Naive thymus-derived CD8-positive, alpha-beta T cell (primary cell): ENCODE measurements around the gene TRIM7. TPM values are rescaled to one million over a fixed set of nuclear protein-coding genes. Genes with fewer than 3 reads are reported as not detected.
"Not testable (repeated sequence)": the region's sequence is repeated elsewhere in the genome, so short reads cannot be mapped to it uniquely, and the experiment has no call there.

Source experiments
- ATAC-seq, 2 donors: fragments of 150-1000 bp; cut with Tn5 transposase in 1 of 2; sonication (Bioruptor Pico), chemical (Tn5 transposase) in 1 of 2; 1 replicate in 1 of 2; 2 replicates in 1 of 2; pipeline ENCODE4 v1.10.0; 2021; ENCODE audit warnings: mild to moderate bottlenecking in 2 of 2, moderate library complexity in 2 of 2
- POLR2A ChIA-PET: fragments of 350-600 bp; sonication (Branson Sonifier 250); formaldehyde crosslinking; loops from one replicate; lab custom pipeline; 2021; ENCODE audit warnings: antibody characterized with exemption; lab: Charles Lee
- DNase-seq, 10 donors: peaks; one replicate each; pipeline versions ENCODE4 v3.0.0 to v3.0.0-alpha.2; 2020 to 2022
- H3K27ac Mint-ChIP-seq, 10 donors: one replicate each; pipeline ENCODE4 v1.8.0; 2020 to 2022; ENCODE audit warnings: mild to moderate bottlenecking in 10 of 10, mixed read lengths in 10 of 10, moderate library complexity in 4 of 10, inconsistent platforms in 1 of 10
- H3K27me3 Mint-ChIP-seq, 5 donors: one replicate each; pipeline ENCODE4 v1.8.0; 2021 to 2022; ENCODE audit warnings: mixed read lengths in 5 of 5
- H3K36me3 Mint-ChIP-seq, 3 donors: one replicate each; pipeline ENCODE4 v1.8.0; 2020 to 2022; ENCODE audit warnings: mixed read lengths in 3 of 3, mild to moderate bottlenecking in 2 of 3, inconsistent platforms in 1 of 3
- H3K4me1 Mint-ChIP-seq, 4 donors: one replicate each; pipeline ENCODE4 v1.8.0; 2021 to 2022; ENCODE audit warnings: mixed read lengths in 4 of 4
- H3K4me3 Mint-ChIP-seq, 10 donors: one replicate each; pipeline ENCODE4 v1.8.0; 2020 to 2022; ENCODE audit warnings: mild to moderate bottlenecking in 10 of 10, mixed read lengths in 10 of 10, moderate library complexity in 6 of 10, inconsistent platforms in 1 of 10
- H3K9me3 Mint-ChIP-seq, 9 donors: one replicate each; pipeline ENCODE4 v1.8.0; 2020 to 2022; ENCODE audit warnings: mixed read lengths in 9 of 9, mild to moderate bottlenecking in 3 of 9, inconsistent platforms in 1 of 9, moderate library complexity in 1 of 9
- polyA plus RNA-seq, 3 donors: library from polyadenylated mRNA; unstranded; fragments of 300-500 nt; fragmentation: Illumina TruSeq; gene quantifications; one replicate each; pipeline ENCODE4 v1.2.3, GENCODE V29; 2021
- total RNA-seq, 8 experiments: library from RNA in 2 of 8; stranded (reverse) in 2 of 8; gene quantifications; one replicate each; pipeline ENCODE4 v1.2.3 and lab custom pipeline; 2021 to 2026

Gene TRIM7
- total and polyA plus RNA-seq, 5 experiments from 2014 or later: 0.40 to 4.2 (median 3.7) TPM; not detected in 2

- Mint-ChIP-seq H3K9me3 (peaks cover 0 to 15% (median 2%) of the 10 kb centered on the region in 9 donors), H3K4me1 (peaks cover 39 to 68% (median 62%) of the 10 kb centered on the region in 4 donors), H3K4me3 (peak overlapping the region; percentile 14 to 65 (median 38)), H3K27ac (peak overlapping the region in 8 of 10 donors; percentile 19 to 97 (median 51)), H3K36me3 (peaks cover 0 to 6% (median 3%) of the 10 kb centered on the region in 3 donors), H3K27me3 (peaks cover 0 to 12% (median 0%) of the 10 kb centered on the region in 5 donors)
- DNase-seq (no peak), ATAC-seq (no peak)
- POLR2A ChIA-PET: interaction anchor here (2.0 to 9.4 kb wide), 3 partner anchors 13 to 31 kb away, joined by 18 to 286 read pairs (median 250); partner anchors contain the start of gene RACK1
These were observed 14.5 kb upstream of the TRIM7 start for GRCh38 chr5:181219262-181220177.

DNA sequence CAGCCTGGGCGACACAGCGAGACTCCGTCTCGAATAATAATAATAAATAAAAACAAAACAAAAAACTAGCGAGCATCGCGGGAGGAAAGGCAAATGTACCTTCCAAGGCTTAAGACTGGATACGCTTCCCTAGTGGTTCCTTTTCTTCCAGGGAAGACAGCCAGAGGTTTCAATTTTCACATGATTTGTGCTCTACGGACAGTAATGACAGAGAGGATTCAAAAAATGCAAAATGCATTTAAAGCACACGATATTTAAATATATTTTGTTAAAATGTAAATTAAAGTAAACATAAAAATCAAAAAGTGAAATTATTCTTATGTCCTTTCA is 13.8 kb upstream of the TRIM7 start:
- POLR2A ChIA-PET: interaction anchor here (0.6 to 3.5 kb wide), 3 partner anchors 12 to 361 kb away, joined by 3 to 46 read pairs (median 4); no protein-coding TSS in a partner anchor
- ATAC-seq: no peak
- peak overlapping the region; percentile 87 to 99 (median 98) for H3K4me3 Mint-ChIP-seq
- H3K9me3 Mint-ChIP-seq: peaks cover 0 to 15% (median 0%) of the 10 kb centered on the region in 9 donors
- H3K27ac Mint-ChIP-seq: peak overlapping the region in 8 of 10 donors; percentile 89 to 99 (median 97)
- H3K27me3 Mint-ChIP-seq: peaks cover 0 to 12% (median 0%) of the 10 kb centered on the region in 5 donors
- H3K4me1 Mint-ChIP-seq: peaks cover 34 to 61% (median 56%) of the 10 kb centered on the region in 4 donors
- peaks cover 0 to 6% (median 3%) of the 10 kb centered on the region in 3 donors for H3K36me3 Mint-ChIP-seq
- DNase-seq: no peak

DNA sequence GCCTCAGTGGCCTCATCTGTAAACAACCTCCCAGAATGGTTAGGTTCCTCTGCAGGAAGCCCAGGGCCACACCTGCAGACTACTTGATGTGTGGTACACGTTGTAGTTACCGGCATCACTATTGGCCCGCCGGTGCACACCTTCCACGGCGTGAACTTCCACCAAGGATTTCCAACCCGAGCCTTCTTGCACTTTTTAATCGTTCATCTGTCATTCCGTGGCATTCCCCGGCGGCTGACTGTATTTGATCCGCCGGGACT is 12.7 kb upstream of the TRIM7 start:
- Mint-ChIP-seq H3K36me3 (peaks cover 0 to 6% (median 3%) of the 10 kb centered on the region in 3 donors), H3K4me1 (peaks cover 30 to 53% (median 51%) of the 10 kb centered on the region in 4 donors), H3K27me3 (peaks cover 0 to 12% (median 0%) of the 10 kb centered on the region in 5 donors), H3K9me3 (peaks cover 0 to 15% (median 0%) of the 10 kb centered on the region in 9 donors), H3K4me3 (peak overlapping the region; percentile 87 to 99 (median 98)), H3K27ac (peak overlapping the region; percentile 89 to 99 (median 96))
- DNase-seq: peak in 6 of 10 donors; percentile 29 to 67 (median 42)
- ATAC-seq: peak; percentile 22 to 24
- POLR2A ChIA-PET: interaction anchor here (1.0 to 3.5 kb wide), 6 partner anchors 11 to 43 kb away, joined by 4 to 46 read pairs (median 17); partner anchors contain the start of genes TRIM52 and TRIM7

- DNase-seq (peak; percentile 46 to 82 (median 68)), ATAC-seq (peak; percentile 29 to 36)
- POLR2A ChIA-PET: interaction anchor here (0.6 to 3.5 kb wide), 8 partner anchors 10 to 44 kb away, joined by 4 to 46 read pairs (median 8); partner anchors contain the start of genes TRIM52 and TRIM7
- Mint-ChIP-seq H3K36me3 (peaks cover 0 to 6% (median 3%) of the 10 kb centered on the region in 3 donors), H3K27me3 (peaks cover 0 to 11% (median 0%) of the 10 kb centered on the region in 5 donors), H3K4me1 (peaks cover 28 to 51% (median 48%) of the 10 kb centered on the region in 4 donors), H3K4me3 (peak overlapping the region; percentile 87 to 99 (median 98)), H3K9me3 (peaks cover 0 to 14% (median 0%) of the 10 kb centered on the region in 9 donors), H3K27ac (peak overlapping the region; percentile 89 to 99 (median 96))
These were observed 12.3 kb upstream of the TRIM7 start for GRCh38 chr5:181217111-181217802.

- Mint-ChIP-seq H3K4me3 (peak overlapping the region; percentile 87 to 99 (median 98)), H3K36me3 (peaks cover 0 to 3% (median 2%) of the 10 kb centered on the region in 3 donors), H3K27me3 (peaks cover 0 to 4% (median 0%) of the 10 kb centered on the region in 5 donors), H3K9me3 (peaks cover 0 to 5% (median 0%) of the 10 kb centered on the region in 9 donors), H3K4me1 (peaks cover 22 to 45% (median 42%) of the 10 kb centered on the region in 4 donors), H3K27ac (peak overlapping the region; percentile 81 to 99 (median 92))
- peak in 7 of 10 donors; percentile 28 to 70 (median 46) for DNase-seq
- ATAC-seq: peak in 1 of 2 donors; percentile 45
- POLR2A ChIA-PET: interaction anchor here (0.6 to 3.5 kb wide), 9 partner anchors 9 to 45 kb away, joined by 3 to 46 read pairs (median 7); partner anchors contain the start of genes TRIM52 and TRIM7
These were observed 11.3 kb upstream of the TRIM7 start for GRCh38 chr5:181215997-181216989.

- H3K4me3 Mint-ChIP-seq: peak overlapping the region in 4 of 10 donors; percentile 4 to 50 (median 28)
- not testable (repeated sequence) for ATAC-seq, H3K27ac Mint-ChIP-seq, H3K27me3 Mint-ChIP-seq, DNase-seq, H3K36me3 Mint-ChIP-seq, H3K9me3 Mint-ChIP-seq
- POLR2A ChIA-PET: interaction anchor here (0.9 to 5.7 kb wide), 3 partner anchors 22 to 47 kb away, joined by 3 to 24 read pairs (median 9); no protein-coding TSS in a partner anchor
- H3K4me1 Mint-ChIP-seq: peaks cover 17 to 32% (median 28%) of the 10 kb centered on the region in 4 donors
These were observed 9.3 kb upstream of the TRIM7 start for GRCh38 chr5:181214249-181214648.

DNA sequence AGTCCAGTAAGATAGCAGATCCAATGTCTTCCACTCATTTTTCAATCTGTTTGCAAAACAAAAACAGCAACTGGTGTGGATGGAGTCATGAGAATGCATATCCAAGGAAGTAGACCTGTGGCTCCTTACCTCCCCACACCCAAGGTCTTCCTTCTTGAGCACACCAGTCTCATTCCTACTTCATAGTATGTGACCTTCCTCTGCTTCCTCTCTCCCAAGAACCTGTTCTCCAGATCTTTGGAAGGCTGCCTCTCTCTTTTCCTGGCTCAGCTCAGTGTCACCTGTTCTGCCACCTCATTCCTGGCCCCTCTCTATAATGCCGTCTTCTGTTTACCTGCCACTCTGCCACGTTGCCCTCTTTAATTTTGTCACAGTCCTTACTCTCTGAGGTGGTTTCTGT is 7.9 kb upstream of the TRIM7 start:
- Mint-ChIP-seq H3K4me1 (peaks cover 18 to 32% (median 26%) of the 10 kb centered on the region in 4 donors), H3K27me3 (no peaks in the 10 kb centered on the region), H3K4me3 (no peak overlapping the region), H3K27ac (peak overlapping the region in 1 of 10 donors; percentile 15), H3K9me3 (peaks cover 0 to 3% (median 0%) of the 10 kb centered on the region in 9 donors), H3K36me3 (no peaks in the 10 kb centered on the region)
- DNase-seq: no peak
- POLR2A ChIA-PET: interaction anchor here (0.6 to 5.7 kb wide), 4 partner anchors 10 to 49 kb away, joined by 3 to 24 read pairs (median 4); partner anchors contain the start of gene TRIM41
- no peak for ATAC-seq

DNA sequence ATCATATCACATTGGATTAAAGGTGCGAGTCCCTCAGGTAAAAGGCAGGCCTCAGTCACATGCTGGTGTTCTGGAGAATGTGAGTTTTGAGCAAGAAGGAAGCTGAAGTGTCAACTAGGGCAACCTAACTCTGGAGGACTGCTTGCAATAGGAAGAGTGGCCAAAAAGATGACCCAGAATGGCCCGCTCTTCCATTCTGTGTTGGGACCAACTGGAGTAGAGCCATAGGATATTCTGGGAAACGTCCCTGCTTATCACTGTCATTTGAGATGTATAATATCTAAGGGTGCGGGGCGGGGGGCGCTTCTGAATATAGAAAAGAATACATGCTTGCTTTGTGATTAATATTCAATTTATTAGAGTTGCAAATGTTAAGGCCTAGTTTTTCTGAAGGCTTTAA is 7.1 kb upstream of the TRIM7 start:
- H3K4me3 Mint-ChIP-seq: no peak overlapping the region
- peaks cover 0 to 3% (median 0%) of the 10 kb centered on the region in 3 donors for H3K36me3 Mint-ChIP-seq
- ATAC-seq: no peak
- H3K27me3 Mint-ChIP-seq: peaks cover 0 to 4% (median 0%) of the 10 kb centered on the region in 5 donors
- H3K27ac Mint-ChIP-seq: no peak overlapping the region
- H3K9me3 Mint-ChIP-seq: peaks cover 0 to 5% (median 0%) of the 10 kb centered on the region in 9 donors
- DNase-seq: no peak
- POLR2A ChIA-PET: interaction anchor here (0.6 to 5.7 kb wide), 3 partner anchors 20 to 29 kb away, joined by 3 to 24 read pairs (median 7); no protein-coding TSS in a partner anchor
- peaks cover 18 to 35% (median 26%) of the 10 kb centered on the region in 4 donors for H3K4me1 Mint-ChIP-seq

GRCh38 chr5:181211208-181211607 is 6.2 kb upstream of the TRIM7 start:
- peak overlapping the region in 3 of 10 donors; percentile 37 to 67 (median 42) for H3K27ac Mint-ChIP-seq
- DNase-seq: peak in 2 of 10 donors; percentile 27 to 32
- no peak for ATAC-seq
- no peak overlapping the region for H3K4me3 Mint-ChIP-seq
- peaks cover 19 to 38% (median 30%) of the 10 kb centered on the region in 4 donors for H3K4me1 Mint-ChIP-seq
- H3K36me3 Mint-ChIP-seq: peaks cover 0 to 7% (median 2%) of the 10 kb centered on the region in 3 donors
- H3K27me3 Mint-ChIP-seq: peaks cover 0 to 10% (median 4%) of the 10 kb centered on the region in 5 donors
- POLR2A ChIA-PET: interaction anchor here (5.7 kb wide), 1 partner anchor 19 kb away, joined by 24 read pairs; no protein-coding TSS in a partner anchor
- peaks cover 0 to 10% (median 0%) of the 10 kb centered on the region in 9 donors for H3K9me3 Mint-ChIP-seq

- not testable (repeated sequence) for DNase-seq, H3K9me3 Mint-ChIP-seq, H3K36me3 Mint-ChIP-seq, H3K4me3 Mint-ChIP-seq, ATAC-seq
- Mint-ChIP-seq H3K27ac (peak overlapping the region in 2 of 10 donors; percentile 1 to 37), H3K4me1 (peaks cover 22 to 41% (median 33%) of the 10 kb centered on the region in 4 donors), H3K27me3 (peaks cover 4 to 15% (median 8%) of the 10 kb centered on the region in 5 donors)
- POLR2A ChIA-PET: interaction anchor here (5.7 kb wide), 1 partner anchor 19 kb away, joined by 24 read pairs; no protein-coding TSS in a partner anchor
These were observed 5.7 kb upstream of the TRIM7 start for GRCh38 chr5:181210698-181211097.
